ENCODE data around the gene ASPG.

The ASPG gene

GRCh38 chr14:104093366-104094055 is 8.0 kb downstream of the ASPG start:
- no peak overlapping the region for H3K4me3 ChIP-seq (ENCODE audit: low read length)
- DNase-seq (ENCODE audit: low read depth): no peak
- TF ChIP-seq CTCF (IDR thresholded peaks at IDR 0.05; ENCODE audit: insufficient read depth, low read depth, low read length, missing control alignments): no peak

GRCh38 chr14:104094056-104094708 is 8.7 kb downstream of the ASPG start:
- H3K4me3 ChIP-seq (ENCODE audit: low read length): no peak overlapping the region
- DNase-seq (ENCODE audit: low read depth): no peak
- no peak for TF ChIP-seq CTCF (IDR thresholded peaks at IDR 0.05; ENCODE audit: insufficient read depth, low read depth, low read length, missing control alignments)

- DNase-seq (ENCODE audit: low read depth): peak; percentile 49
- TF ChIP-seq CTCF (IDR thresholded peaks at IDR 0.05; ENCODE audit: insufficient read depth, low read depth, low read length, missing control alignments): peak; percentile 79
Observed at GRCh38 chr14:104094709-104095425, 9.4 kb downstream of the ASPG start.

GRCh38 chr14:104095426-104096310 is 10.2 kb downstream of the ASPG start:
- no peak overlapping the region for H3K4me3 ChIP-seq (ENCODE audit: low read length)
- no peak for TF ChIP-seq CTCF (IDR thresholded peaks at IDR 0.05; ENCODE audit: insufficient read depth, low read depth, low read length, missing control alignments)
- DNase-seq (ENCODE audit: low read depth): no peak

More at GRCh38 chr14:104094709-104095425, 9.4 kb downstream of the ASPG start:
- no peak overlapping the region for H3K4me3 ChIP-seq (ENCODE audit: low read length)

GRCh38 chr14:104096318-104096717 is 10.8 kb downstream of the ASPG start:
- DNase-seq (ENCODE audit: low read depth): no peak
- no peak overlapping the region for H3K4me3 ChIP-seq (ENCODE audit: low read length)

More at GRCh38 chr14:104096318-104096717, 10.8 kb downstream of the ASPG start:
- TF ChIP-seq CTCF (IDR thresholded peaks at IDR 0.05; ENCODE audit: insufficient read depth, low read depth, low read length, missing control alignments): no peak

All from epithelial cell of esophagus (primary cell).